ENCODE measurements around the gene DYSF.

DYSF gene

DNA sequence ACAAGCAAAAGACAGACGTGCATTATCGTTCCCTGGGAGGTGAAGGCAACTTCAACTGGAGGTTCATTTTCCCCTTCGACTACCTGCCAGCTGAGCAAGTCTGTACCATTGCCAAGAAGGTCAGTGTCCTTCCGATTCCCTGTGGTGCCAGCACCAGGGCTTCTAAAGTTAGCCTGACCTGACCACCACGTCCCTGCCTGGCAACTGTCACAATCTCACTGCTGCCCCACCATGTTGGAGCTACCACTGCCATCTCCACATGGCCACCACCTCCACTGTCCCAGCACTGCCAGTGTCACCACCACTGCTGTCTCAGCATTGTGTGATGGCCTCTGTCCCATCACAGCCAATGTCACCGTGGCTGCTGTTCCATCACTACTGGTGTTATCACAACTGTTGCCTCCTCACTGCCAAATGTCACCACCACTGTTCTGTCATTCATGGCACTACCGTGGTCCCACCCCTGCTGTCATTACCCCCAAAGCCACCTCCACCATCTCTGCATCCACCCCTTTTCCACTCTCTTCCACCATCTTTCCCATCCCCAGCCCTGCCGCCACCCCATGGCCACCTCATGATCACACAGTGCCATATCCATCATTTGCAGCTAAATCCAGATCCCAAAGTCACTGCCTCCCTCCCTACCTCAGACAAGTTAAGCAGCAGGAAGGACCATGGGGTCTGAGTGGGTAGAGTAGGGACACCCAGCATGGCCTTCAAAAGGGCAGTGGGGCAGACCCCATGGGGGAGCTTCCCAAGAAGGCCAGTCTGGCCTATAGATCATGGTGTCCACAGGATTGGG is 216.5 kb downstream of the DYSF start:
- TF ChIP-seq, protein P1, sequence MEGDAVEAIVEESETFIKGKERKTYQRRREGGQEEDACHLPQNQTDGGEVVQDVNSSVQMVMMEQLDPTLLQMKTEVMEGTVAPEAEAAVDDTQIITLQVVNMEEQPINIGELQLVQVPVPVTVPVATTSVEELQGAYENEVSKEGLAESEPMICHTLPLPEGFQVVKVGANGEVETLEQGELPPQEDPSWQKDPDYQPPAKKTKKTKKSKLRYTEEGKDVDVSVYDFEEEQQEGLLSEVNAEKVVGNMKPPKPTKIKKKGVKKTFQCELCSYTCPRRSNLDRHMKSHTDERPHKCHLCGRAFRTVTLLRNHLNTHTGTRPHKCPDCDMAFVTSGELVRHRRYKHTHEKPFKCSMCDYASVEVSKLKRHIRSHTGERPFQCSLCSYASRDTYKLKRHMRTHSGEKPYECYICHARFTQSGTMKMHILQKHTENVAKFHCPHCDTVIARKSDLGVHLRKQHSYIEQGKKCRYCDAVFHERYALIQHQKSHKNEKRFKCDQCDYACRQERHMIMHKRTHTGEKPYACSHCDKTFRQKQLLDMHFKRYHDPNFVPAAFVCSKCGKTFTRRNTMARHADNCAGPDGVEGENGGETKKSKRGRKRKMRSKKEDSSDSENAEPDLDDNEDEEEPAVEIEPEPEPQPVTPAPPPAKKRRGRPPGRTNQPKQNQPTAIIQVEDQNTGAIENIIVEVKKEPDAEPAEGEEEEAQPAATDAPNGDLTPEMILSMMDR (IDR thresholded peaks at IDR 0.05): no peak

DNA sequence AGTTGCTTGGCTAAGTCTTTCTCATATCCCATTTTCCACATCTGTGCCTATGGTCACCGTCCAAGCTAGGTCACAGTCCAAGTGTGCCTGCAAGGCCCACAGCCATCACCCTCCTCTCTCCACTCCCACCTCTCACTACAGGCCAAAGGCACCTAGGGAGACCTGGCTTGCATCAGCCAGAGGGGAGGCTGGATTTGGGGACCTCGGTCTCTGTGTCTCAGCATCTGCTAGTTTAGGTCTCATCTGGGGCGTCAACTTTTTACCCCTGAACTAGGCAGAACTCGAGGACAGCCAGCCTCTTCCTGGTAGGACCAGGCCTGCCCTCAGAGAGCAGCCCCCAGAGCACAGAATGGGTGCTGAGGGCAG is 217.1 kb downstream of the DYSF start:
- TF ChIP-seq, protein P1 (IDR thresholded peaks at IDR 0.05): no peak

DNA sequence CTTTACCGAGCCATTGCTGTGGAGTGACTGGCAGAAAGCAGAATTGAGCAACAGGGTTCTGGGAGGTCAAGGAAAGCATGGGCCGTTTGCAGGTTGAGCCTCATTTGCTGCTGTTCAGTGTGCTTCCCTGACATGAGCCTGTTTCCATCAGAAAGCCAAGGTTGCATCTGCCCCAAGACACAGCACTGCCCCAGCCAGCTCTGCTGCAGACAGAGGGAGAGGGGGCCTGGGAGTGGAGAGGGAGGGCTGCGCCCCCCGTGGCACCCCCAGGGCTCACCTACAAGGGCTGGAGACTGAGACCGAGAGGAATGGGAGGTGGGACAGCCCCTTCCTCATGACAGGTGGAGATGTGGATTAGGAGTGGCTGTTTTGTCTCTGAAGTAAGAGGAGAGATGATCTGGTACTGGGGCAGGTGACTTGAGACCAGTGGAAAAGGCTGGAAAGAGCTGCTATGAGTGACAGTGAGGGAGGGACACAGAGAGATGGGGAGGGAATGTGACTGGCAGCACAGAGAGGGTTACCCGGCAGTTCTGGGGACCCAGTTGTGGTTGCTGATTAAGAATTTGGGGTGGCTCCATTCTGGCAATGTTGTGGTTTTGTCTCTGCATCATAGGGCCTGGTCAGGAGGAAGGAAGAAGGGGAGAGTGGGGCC is 218.0 kb downstream of the DYSF start:
- TF ChIP-seq, protein P1 (IDR thresholded peaks at IDR 0.05): no peak

DNA sequence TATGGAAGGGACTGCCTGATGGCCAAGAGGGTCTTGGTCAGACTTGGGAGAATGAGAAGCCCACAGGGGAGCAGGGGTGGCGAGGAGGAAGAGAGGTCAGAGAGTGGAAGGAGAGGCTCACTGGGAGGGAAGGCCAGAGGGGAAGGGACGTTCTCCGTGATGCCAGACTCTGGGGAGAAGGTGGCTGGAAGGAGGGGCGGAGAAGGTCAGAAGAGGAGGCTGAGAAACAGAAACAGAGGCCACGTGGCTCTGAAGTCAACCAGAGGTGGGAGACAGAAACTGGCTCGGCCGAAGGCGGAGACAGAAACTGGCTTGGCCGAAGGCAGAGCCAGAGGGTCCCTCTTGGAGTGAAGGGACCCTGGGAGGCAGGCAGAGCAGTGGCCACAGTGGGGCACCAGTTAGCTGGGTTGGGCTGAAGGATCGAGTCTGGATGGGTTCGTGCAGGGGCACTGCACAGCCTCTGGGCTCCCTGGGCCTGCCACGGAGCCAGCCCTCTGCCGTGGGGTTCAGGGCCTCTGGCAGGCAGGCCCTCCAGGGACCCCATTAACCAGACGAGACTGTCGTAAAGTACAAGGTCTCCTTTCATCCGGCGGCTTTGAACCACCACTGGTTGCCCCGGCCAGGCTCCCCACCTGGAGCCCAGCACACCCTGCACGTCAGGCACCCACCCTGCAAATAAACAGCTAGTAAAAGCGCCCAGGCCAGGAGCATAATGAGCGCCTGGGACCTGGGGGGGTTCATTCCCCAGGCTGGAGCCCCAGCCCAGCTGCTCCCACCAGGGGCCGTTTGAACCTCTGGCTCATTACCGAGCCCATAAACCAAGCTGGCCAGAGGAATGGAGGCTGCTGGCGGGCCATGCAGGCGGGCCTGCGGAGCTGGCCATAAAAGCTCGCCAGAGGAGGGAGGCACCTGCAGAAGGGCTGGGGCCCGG is 218.8 kb downstream of the DYSF start:
- TF ChIP-seq, protein P1 (IDR thresholded peaks at IDR 0.05): no peak

DNA sequence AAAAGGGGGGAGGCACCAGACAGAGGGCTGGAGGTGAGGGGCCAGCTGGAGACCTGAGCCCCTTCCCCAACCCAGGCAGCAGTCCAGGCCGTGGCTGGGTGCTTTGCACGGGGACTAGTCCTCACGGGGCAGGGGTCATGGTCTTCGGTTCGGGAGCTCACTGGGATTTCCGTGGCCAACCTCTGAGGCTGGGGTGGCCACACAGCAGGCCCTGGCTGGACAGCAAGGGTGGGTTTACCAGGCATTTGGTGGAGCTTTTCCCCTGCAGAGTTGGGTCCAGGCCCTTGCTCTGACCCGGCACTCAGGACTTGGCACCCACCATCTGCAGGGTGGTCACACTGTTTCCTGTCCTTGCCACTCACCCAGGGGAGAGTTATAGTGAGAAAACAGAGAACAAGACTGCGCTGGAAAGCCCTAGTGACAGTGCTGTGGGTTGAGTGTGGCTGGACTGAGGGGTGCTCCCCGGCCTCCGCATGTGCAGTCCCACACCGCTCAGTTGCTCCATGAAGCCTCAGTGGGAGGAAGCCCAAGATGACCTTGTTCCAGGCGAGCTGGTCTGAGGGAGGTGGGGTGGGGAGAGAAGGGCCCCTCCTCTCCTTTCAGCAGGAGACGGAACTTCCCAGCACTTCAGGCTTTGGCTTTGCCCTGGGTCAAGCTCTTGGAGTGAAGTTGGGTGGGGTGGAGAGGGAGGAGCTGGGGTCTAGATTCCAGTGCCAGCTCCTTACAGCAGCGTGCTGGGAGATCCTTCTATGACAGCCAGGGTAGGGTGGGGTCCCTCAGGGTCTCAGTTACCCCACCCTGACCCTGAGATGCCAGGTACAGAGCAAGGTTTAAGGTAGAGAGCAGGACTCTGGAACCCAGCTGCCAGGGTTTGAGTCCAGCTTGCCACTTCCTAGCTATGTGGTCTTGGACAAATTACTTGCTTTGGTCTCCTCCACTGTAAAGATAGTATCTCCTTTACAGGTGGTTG is 219.8 kb downstream of the DYSF start:
- TF ChIP-seq, protein P1 (IDR thresholded peaks at IDR 0.05): no peak

DNA sequence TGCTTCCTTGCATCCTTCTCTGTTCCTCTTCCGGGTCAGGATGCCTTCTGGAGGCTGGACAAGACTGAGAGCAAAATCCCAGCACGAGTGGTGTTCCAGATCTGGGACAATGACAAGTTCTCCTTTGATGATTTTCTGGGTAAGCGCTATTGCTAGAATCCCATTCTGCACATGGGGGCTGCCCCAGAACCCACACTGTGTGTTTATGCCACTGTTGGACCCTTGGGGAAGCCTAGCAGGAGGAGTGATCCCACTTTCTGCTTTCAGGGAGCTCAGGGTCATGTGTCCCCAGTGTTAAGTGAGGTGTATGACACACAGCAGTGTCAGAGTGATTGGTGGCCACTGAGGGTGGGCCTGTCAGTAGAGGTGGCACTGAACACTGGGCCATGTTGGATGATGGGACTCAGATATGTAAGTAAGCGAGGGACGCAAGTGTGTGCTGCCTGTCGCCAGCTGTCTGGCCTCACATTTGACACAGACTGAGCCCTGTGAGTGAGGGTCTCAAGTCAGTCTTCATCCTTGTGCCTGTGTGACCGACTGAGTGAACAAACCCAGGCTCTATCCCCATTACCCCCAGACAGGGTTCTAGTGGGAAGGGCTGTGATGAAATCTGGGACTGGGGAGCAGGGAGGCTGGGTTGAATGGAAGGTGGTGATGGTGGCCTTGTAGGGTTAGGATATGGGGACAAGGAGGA is 220.9 kb downstream of the DYSF start:
- TF ChIP-seq, protein P1 (IDR thresholded peaks at IDR 0.05): no peak
